HG03060 (cell line): ENCODE results near the gene DSE.
A peak's percentile ranks its signal among the peaks of the same experiment; 100 is the strongest.

Experiments
- ATAC-seq: cut with Tn5 transposase; IDR thresholded peaks from one replicate; pipeline ENCODE4 v1.9.1; 2021; ENCODE audit warnings: low read depth, moderate number of reproducible peaks; ENCODE audit not compliant: unreplicated experiment

Gene DSE

DNA sequence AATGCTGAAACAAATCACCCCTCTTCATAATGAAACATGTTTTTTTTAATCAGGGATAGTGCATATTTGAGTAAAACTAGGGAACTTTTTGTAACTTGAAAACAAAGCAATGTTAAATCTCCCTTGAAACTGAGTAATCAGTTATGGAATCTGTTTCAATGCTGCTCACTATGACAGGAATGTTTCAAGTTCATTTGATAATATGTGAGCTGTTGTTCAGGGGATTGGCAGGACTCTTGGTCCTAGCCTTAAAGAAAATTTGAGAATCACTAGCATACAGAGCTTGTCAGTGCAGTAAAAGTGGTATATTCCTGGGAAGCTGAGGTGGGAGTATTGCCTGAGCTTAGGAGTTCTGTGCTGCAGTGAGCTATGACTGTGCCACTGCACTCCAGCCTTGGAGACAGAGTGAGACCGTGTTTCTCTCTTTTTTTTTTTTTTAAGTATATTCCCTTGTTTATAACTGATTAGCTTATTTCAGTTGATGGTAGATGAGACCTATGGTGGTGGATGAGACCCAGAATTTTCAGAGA is 68.8 kb downstream of the DSE start:
- no peak for ATAC-seq

DNA sequence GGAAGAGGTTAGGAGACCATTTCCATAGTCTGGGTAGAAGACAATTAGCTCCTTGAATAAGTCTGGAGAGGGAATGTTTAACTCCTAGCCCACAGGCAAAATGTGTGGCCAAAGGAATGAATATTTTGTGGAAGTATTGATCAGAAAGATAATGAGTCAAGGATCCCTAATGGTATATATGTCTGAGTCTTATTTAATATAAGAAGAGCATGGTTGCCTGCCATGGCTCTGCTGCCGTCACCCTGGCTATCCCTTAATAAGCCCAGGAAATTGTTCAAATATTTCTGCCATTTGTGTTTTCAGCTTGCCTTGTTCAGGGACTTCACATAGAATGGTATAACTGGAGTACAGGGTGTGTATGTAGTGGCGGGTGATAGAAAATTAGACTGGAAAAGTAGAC is 72.4 kb downstream of the DSE start:
- no peak for ATAC-seq

DNA sequence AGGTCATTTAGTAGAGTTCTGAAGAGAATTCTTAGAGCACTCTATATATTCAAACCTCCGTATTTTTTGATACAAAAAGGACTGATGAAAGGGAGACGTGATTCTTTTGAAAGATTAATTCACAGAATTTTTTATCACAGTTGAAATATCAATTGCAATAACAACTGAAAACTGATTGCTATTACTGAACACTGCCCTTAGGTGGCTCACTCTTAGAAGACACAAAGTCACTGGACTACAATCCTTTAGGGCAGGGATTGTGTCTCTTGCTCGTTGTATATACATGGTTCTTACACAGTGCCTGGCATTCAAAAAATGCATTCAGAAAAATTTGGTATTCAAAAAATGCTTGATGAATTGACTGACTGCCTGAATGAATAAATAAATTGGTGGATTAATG is 73.3 kb downstream of the DSE start:
- no peak for ATAC-seq

DNA sequence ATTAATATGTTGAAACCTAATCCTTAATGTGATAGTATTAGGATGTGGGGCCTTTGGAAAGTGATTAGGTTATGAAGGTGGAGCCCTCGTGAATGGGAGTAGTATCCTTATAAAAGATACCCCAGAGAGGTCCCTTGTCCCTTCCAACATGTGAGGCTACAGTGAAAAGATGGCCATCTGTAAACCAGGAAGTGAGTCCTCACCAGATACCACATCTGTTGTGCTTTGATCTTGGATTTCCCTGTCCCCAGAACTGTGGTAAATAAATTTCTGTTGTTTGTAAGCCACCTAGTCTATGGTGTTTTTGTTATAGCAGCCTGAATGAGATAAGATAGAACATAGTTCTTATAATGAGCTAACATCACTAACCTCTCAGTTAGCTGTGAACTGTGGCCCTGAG is 73.8 kb downstream of the DSE start:
- no peak for ATAC-seq

DNA sequence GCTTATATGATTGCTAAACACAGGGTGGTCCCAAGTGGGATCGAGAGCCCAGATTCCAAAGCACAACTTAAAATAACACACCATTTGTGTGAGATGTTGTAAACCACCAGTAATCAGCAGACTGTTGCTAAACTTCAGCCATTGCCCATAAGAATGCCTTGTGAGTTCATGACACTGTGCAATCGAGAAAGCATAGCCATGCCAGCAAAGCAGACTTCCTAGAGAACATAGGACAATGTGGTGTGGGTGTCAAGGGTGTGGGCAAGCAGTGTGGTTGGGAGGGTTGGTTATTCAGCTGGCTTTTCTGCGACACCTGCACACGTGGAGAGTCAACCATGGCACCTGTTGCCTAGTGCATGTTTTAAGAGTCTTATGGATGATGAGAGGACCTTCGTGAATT is 74.4 kb downstream of the DSE start:
- ATAC-seq, result no peak

DNA sequence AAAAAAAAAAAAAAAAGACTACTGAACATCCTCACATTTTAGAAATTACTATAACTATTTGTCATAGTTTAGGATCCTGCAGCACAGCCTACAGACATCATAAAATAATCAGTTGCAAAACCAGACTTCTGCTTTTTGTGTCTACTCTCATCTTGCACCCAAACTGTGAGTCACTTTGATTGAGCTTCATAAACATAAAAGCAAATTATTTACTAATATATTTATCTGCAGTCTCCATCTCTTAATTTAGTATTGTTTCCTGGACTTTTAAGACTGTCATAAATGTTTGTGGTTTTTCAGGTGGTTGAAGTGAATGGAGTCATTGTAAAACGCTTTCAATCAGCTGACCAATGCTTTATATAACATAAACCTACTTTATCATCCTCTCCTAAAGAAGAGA is 75.7 kb downstream of the DSE start:
- no peak for ATAC-seq

DNA sequence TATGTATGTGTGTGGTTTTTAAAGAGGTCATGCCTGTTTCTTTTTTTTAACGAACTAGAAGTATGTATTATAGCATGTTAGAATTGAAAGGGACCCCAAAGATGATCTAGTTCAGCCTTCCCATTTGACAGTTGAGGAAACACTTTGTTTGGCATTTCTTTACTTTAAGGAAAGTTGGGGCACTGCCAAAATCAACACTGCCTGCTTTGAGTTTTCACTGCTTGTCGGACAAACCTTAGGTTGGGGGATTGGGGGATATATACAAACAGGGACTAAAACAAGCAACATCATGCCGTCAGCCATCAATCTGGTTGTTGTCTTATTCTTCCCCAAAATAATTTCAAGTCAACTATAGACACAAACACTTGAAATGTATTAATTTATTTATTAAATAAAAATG is 76.3 kb downstream of the DSE start:
- ATAC-seq, result no peak

DNA sequence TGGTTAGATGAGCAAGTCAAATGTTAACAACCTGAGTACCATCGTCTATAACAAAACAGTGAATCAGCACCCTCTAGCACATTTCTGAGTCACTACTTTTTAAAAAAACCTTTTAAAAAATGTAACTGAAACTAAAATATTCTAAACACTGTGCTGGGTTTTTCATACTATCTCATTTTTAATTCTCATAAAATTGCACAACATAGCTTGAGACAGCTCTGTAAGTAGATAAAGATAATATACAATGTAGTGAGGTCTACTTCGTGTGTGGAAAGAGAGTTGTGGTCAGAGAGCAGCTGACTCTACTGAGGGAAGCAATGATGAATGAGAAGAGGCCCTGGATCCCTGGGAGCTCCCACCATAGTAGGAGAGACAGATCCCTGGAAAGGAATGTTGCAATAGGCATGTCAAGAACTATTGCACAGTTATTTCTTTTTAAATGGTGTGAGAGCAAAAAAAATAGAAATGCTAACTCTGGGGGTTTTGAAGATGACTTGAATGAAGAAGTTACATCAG is 76.8 kb downstream of the DSE start:
- ATAC-seq, result no peak

DNA sequence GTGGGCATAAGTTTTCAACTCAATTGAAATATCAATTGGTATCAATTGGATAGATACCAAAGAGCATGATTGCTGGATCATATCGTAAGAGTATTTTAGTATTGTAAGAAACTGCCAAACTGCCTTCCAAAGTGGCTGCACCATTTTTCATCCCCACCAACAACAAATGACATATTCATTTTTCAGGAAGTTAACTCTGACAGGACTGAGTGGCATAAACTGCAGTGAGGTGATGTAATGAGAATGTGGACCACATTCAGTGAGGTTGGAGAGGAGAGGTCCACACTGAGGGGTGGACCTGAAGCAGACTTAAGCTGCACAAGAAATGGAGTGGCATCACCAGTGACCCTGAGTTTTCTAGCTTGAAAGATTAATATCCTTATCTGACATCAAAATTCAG is 78.8 kb downstream of the DSE start:
- no peak for ATAC-seq

DNA sequence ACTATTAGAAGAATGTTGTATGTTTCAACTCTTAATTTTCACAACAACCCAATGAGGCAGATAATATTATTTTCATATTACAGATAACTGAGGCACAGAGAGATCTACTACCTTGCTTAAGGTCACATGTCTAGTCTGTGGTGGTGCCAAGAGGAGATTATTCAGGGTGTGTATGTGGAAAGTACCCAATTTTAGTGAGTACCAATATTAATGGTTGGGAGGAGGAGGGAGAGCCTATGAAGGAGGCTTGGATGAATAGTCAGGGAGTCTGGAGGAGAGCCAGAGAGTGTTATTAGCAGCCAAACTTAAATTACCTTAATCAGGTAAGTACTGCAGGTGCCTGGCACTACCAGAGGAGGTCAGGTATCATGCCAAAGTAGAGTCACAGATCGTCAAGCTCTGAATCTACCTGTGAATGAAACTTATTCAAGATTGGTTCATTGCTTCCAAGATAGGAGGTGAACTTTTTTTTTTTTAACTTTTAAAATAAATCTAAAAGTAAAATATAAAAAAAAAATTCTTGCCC is 79.5 kb downstream of the DSE start:
- no peak for ATAC-seq

DNA sequence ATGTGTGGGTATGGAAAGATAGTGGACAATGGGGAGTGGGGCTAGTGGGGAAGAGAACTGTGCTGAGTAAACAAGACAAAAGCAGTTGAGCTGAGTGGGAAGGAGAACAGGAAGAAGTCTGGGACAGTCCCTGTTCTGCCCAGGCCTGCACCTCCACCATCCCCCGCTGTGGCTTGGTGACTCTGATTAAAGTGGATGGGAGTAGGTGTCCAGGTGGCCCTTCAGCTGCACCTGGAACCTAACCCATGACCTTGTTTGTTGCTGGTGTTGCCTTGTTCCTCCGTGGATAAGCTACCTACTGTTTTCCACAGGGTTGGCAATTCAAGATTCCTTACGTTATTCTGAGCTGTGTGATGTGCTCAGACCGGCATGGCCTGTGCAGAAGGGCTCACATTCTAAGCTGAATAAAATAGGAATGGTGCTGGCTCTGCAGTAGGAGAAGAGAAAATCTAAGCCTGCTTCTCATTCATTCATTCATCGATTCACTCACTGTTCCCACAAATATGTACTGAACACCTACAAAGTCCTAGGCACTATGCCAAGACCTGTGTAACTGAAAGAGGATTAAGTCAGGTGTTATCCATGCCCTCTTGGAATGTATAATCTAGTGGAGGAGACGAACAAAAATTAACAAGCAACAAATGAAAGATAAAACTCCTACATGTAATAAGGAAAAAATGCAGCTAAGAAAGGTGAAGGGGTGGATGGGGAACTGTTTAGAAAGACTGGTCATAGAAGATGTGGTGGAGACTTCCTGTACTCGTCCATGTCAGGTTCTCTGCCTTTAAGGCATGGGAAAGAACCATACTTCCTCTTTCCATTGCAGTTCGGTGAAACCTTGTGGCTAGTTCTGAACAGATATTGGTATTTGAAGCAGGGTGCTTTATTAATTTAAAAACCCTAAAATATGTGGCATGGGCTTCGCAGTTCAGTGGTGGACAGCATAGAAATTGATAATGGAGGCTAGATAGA is 80.3 kb downstream of the DSE start:
- ATAC-seq, result peak; percentile 61

DNA sequence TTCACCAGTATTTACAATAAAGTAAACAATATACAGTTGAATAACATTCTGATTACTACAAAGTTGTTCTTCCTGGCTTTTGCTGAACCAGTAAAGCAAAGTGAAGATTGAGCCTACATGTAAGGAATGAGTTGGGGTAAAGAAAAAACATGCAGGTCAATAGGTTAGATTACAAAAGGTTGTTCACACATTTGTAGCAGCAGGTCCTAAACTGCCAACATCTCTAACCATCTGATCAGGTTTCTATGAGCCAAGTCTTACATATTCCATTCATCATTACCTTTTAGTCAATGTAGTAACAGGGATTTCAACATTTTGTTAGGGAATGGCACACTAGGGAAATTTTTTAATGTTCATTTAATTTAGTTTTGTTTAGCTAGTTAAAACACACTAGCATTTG is 81.2 kb downstream of the DSE start:
- ATAC-seq, result no peak

DNA sequence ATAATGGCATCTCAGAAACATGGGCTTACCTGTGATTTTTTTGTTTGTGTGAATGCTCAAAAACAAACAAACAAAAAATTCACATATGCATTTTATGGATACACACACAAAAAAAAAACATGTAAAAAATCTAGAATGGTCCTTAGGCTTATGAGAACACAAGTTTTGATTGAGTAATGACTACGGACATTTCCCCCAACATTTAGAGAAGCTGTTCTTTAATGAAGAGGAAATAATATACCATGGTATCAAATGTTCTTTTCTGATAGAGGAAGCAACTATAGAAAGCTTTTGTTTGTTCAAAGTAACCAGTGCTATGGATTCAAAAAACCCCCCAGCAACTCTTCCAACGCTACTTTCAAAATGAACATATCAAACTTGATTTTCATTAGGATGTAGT is 81.8 kb downstream of the DSE start:
- no peak for ATAC-seq

DNA sequence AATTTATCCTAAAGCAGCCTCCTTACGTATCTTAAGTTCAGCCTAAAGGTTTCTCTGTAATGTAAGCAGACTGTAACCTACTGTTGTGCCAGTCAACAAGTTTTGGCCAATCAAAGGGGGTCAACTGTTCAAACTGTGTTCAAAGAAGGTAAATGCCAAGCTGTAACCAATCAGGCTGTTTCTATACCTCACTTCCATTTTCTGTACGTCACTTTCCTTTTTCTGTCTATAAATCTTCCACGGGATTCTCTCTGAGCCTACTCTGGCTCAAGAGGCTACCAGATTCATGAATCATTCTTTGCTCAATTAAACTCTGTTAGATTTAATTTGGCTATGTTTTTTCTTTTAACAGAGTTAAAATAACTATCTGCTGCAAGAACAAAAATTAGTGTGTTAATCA is 85.4 kb downstream of the DSE start:
- no peak for ATAC-seq

DNA sequence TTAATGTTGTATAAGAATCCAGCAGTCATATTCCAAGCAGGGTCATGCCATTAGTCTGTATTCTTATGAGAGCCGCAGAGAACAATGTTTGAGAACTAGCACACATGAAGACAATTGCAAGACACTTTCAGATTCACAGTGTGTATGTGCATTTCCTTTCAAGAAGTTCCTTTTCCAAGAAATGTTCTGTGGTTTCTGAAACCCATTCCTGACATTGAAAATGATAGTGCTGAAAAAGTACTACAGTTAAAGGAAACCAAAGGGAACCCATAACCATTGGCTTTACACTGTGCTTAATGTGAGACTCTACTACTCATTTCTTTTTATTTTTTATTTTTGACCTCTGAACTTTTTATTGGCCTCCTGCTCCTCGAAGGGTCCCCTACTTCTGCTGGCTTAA is 86.2 kb downstream of the DSE start:
- ATAC-seq, result no peak

DNA sequence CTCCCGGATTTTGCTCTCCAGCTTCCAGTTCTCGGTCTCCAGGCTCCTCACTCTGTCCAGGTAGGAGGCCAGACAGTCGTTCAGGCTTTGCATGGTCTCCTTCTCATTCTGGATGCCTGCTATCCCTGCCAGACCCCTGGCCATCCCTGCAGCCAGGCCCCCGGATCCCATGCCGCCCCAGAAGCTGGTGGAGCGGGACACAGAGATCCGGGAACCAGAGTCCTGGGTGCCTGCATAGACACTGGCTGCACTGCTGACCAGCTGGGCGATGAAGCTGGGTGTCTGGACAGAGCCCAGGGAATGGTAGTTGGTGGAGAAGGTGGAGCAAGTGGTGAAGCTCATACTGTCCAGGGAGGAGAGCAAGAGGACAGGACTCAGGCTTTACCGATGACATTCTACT is 87.5 kb downstream of the DSE start:
- no peak for ATAC-seq

DNA sequence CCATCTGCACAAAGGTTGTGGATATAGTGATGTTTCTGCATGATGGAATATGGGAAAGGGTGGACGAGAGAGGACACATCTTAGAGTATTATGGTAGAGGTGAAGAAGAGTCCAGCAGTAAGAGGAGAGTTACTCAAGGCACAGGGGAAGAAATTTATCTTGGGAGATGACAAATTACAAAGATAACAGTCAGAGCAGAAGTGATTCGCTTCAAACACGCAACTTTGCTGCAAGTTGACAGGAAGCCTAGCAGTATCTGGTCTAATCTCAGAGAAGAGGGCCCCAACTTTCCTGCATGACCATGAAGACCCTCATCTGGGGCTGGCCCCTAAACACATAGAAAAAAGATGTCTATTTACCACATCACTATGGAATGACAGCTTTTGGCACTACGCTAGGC is 89.2 kb downstream of the DSE start:
- no peak for ATAC-seq

DNA sequence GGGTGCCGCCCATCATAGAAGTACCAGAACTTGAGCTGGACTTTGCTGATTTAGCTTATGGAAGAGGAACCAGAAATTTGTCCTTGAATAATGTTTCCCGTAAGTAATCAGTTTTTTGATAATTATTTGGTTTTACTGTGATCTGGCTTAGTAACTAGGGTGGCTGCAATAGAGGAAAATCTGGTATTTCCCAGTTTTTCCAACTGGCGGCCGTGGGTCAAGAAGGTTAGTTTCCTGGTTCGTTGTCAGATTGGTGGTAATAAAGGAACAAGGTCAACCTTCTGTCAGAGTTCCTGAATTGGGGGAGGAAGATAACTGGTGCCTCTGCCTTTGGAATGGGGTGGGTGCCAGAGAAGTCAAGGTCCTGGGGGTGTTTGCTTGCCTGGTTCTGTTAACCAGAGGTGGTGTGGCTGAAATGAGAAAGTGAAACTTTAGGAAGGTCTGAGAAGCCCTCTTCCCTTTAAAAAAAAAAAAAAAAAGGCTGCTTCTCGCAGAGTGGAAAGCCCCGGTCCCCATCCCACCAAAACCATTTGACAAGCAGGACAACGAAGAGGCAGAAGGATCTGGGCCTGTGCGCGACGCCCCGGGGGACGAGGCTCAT is 90.7 kb downstream of the DSE start, which contains the start of gene CALHM6:
TSS of gene CALHM6 (plus strand) at position 45 of the 601 bp plus-strand sequence. CDS start at position 600, 555 bp downstream.
- no peak for ATAC-seq

DNA sequence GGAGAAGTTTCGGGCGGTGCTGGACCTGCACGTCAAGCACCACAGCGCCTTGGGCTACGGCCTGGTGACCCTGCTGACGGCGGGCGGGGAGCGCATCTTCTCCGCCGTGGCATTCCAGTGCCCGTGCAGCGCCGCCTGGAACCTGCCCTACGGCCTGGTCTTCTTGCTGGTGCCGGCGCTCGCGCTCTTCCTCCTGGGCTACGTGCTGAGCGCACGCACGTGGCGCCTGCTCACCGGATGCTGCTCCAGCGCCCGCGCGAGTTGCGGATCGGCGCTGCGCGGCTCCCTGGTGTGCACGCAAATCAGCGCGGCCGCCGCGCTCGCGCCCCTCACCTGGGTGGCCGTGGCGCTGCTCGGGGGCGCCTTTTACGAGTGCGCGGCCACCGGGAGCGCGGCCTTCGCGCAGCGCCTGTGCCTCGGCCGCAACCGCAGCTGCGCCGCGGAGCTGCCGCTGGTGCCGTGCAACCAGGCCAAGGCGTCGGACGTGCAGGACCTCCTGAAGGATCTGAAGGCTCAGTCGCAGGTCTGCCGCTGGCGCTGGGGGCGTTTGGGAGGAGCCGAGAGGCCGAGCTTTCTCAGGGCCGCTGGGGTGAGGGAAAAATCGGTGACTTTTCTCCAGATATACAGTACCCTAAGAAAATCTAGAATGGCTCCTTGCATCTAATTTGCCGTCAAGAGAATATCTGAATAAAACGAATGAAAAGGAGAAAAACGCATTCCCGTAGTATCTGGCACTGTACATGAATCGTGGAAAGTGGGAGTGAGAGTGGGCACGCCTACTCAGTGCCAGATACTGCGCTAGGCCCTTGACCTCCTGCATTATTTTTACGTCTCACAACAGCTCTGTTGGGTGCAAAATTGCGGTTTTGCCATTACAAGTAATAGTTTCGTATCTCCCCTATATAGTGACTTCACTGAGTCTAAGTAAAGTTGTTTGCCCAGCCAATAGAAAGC is 91.5 kb downstream of the DSE start:
- ATAC-seq, result peak; percentile 45

DNA sequence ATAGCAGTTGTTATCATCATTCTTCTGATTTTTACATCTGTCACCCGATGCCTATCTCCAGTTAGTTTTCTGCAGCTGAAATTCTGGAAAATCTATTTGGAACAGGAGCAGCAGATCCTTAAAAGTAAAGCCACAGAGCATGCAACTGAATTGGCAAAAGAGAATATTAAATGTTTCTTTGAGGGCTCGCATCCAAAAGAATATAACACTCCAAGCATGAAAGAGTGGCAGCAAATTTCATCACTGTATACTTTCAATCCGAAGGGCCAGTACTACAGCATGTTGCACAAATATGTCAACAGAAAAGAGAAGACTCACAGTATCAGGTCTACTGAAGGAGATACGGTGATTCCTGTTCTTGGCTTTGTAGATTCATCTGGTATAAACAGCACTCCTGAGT is 92.6 kb downstream of the DSE start:
- no peak for ATAC-seq
